K562 (cell line): Measurements from ENCODE around the gene PDZD2.

Experiments used
- CTCF ChIP-seq, 3 experiments: IDR thresholded peaks in 2 of 3; conservative IDR thresholded peaks in 1 of 3; 2 replicates each; pipeline ENCODE4 v1.5.1; 2011 to 2012; ENCODE audit warnings: low read length in 3 of 3, mild to moderate bottlenecking in 3 of 3, control low read depth in 2 of 3, improper control_type of control experiment in 1 of 3, inconsistent platforms in 1 of 3, low read depth in 1 of 3, mixed read lengths in 1 of 3, moderate library complexity in 1 of 3; ENCODE audit not compliant: insufficient read depth in 2 of 3
- DNMT1 ChIP-seq: fragments of 450-650 bp; IDR thresholded peaks from 2 replicates; pipeline ENCODE4 v1.6.1; 2016; ENCODE audit warnings: antibody characterized with exemption, mild to moderate bottlenecking
- ELK1 ChIP-seq: sonication (generic); formaldehyde crosslinking; IDR thresholded peaks from 2 replicates; pipeline ENCODE4 v1.8.1; 2022; ENCODE audit warnings: missing genetic modification reagents
- EZH2 ChIP-seq: IDR thresholded peaks from 2 replicates; pipeline ENCODE4 v1.6.1; 2012; ENCODE audit warnings: low read depth, mild to moderate bottlenecking, inconsistent platforms, low read length, borderline replicate concordance
- RCOR1 ChIP-seq, 2 experiments: IDR thresholded peaks; 2 replicates each; pipeline ENCODE4 v1.6.1; 2012; ENCODE audit warnings: low read depth in 2 of 2, low read length in 2 of 2, borderline replicate concordance in 1 of 2, improper control_type of control experiment in 1 of 2

- no peak for TF ChIP-seq DNMT1
- no peak for TF ChIP-seq EZH2
- TF ChIP-seq CTCF (IDR thresholded peaks at IDR 0.05 in 2 of 3, conservative IDR thresholded peaks at IDR 0.05 in 1 of 3; ENCODE audit: insufficient read depth in 2 of 3, low read depth in 1 of 3, low read length in 3 of 3): no peak
- no peak for TF ChIP-seq RCOR1 (IDR thresholded peaks at IDR 0.05; ENCODE audit: borderline replicate concordance in 1 of 2, low read depth in 2 of 2, low read length in 2 of 2)
- TF ChIP-seq ELK1 (CRISPR knock-in tag): no peak
Observed at GRCh38 chr5:31844622-31845345, 205.9 kb downstream of the PDZD2 start.
